Loucy (cell line): ENCODE results near the gene NDUFS7.

Experiments used
- EZH2phosphoT487 ChIP-seq: fragments of 200-600 bp; IDR thresholded peaks from 2 replicates; pipeline ENCODE4 v1.6.1; 2018; ENCODE audit warnings: antibody characterized with exemption, mild to moderate bottlenecking, moderate library complexity, borderline replicate concordance
- TF ChIP-seq, protein P1 (sequence below): fragments of 200-600 bp; sonication (generic); conservative IDR thresholded peaks from 2 replicates; pipeline ENCODE4 v1.5.1; 2014; ENCODE audit warnings: mild to moderate bottlenecking, antibody characterized with exemption, low read length

DNA sequence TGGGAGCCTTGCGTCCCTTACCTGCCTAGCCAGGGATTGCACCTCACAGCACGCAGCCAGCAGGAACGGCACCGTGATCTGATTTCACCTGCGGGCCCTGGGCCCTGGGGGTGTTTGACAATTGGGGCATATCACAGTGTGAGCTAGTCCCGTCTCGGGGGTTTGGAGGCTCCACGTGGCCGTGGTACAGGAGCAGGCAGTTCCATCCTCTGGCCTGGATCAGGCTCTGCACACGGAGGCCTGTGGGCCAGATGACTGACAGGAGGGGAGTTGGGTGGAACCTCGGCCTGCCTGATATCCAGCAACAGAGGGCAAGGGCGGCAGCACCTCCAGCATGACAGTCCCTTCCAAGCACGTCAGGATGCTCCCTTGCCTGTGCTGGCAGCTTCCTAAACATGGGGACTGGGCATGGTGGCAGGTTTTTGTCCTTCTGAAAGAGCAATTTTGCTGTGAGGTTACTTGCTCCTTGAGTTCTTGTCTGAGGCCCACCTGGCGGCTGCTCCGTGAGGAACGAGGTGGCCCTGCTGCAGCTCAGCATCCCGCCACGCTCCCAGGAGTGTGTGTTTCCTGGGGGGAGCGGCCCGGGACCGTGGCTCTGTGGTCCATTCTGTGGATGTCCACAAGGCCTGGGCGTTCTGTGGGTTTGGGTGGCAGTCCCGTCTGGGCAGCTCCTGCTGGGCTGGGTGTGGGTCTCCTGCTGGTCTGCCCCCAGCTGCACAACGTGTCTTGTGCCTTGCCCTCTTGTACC lies 48.2 kb downstream of the NDUFS7 start:
- TF ChIP-seq, protein P1, sequence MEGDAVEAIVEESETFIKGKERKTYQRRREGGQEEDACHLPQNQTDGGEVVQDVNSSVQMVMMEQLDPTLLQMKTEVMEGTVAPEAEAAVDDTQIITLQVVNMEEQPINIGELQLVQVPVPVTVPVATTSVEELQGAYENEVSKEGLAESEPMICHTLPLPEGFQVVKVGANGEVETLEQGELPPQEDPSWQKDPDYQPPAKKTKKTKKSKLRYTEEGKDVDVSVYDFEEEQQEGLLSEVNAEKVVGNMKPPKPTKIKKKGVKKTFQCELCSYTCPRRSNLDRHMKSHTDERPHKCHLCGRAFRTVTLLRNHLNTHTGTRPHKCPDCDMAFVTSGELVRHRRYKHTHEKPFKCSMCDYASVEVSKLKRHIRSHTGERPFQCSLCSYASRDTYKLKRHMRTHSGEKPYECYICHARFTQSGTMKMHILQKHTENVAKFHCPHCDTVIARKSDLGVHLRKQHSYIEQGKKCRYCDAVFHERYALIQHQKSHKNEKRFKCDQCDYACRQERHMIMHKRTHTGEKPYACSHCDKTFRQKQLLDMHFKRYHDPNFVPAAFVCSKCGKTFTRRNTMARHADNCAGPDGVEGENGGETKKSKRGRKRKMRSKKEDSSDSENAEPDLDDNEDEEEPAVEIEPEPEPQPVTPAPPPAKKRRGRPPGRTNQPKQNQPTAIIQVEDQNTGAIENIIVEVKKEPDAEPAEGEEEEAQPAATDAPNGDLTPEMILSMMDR = no peak
- TF ChIP-seq EZH2phosphoT487 = no peak
